ENCODE results near the gene TMEM178B.
"Not testable (repeated sequence)": the region's sequence is repeated elsewhere in the genome, so short reads cannot be mapped to it uniquely, and the experiment has no call there.

TMEM178B gene

DNA sequence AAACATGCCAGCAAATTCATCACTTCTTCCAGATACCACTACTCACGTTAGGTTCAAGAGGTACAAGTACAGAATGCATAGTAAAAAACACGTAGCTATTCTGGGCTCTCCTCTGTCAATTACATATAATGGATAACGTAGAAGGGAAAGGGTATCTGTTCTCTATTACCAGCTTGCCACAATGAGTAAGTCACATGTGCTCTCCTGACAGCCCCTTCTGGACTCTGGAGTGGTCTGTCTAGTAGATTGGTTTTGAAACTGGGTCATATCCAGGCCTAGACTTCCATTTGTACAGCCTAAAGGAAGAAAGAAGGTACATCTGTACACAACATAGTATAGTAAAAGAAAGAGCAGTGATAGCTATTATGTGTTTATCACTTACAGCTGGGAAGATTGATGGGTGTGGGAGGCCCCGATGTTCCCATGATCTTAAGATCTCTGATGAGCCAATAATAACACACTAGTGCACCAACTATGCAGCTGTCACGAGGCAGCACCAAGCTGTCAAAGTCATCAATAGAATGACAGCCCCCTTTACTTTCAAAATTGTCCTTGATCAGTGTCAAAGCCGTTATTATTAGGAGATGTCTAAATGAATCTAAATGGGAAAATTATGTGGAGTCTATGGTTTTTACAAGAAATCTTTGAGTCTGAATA, 315.4 kb downstream of the TMEM178B start:
- no peak for DNase-seq (ENCODE audit: low read depth)

- no peak for DNase-seq (ENCODE audit: low read depth)
Measured at GRCh38 chr7:141390339-141390738, 316.5 kb downstream of the TMEM178B start.

- no peak for DNase-seq (ENCODE audit: low read depth)
Measured at GRCh38 chr7:141393056-141393455, 319.2 kb downstream of the TMEM178B start.

- no peak for DNase-seq (ENCODE audit: low read depth)
Measured at GRCh38 chr7:141397236-141398163, 323.6 kb downstream of the TMEM178B start.

GRCh38 chr7:141400356-141400755, 326.5 kb downstream of the TMEM178B start:
- no peak for DNase-seq (ENCODE audit: low read depth)

GRCh38 chr7:141402277-141402996, 328.6 kb downstream of the TMEM178B start:
- no peak for DNase-seq (ENCODE audit: low read depth)

DNA sequence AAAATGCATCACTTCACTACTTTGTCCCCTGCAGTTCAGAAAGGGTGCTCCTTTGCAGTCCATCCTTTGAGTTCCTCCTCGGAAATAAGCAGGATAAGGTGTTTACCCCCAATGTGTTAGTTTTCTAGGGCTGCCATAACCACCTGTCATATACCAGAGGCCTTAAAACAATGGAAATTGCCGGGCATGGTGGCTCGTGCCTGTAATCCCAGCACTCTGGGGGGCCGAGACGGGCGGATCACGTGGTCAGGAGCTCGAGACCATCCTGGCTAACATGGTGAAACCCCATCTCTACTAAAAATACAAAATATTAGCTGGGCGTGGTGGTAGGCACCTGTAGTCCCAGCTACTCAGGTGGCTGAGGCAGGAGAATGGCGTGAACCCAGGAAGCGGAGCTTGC, 330.0 kb downstream of the TMEM178B start:
- DNase-seq (ENCODE audit: low read depth) = not testable (repeated sequence)

GRCh38 chr7:141406347-141406746, 332.5 kb downstream of the TMEM178B start:
- DNase-seq (ENCODE audit: low read depth) = no peak

GRCh38 chr7:141407893-141408292, 334.0 kb downstream of the TMEM178B start:
- no peak for DNase-seq (ENCODE audit: low read depth)

- DNase-seq (ENCODE audit: low read depth) = no peak
Measured at GRCh38 chr7:141408440-141408839, 334.6 kb downstream of the TMEM178B start.

GRCh38 chr7:141409219-141409618, 335.4 kb downstream of the TMEM178B start:
- no peak for DNase-seq (ENCODE audit: low read depth)

- no peak for DNase-seq (ENCODE audit: low read depth)
Measured at GRCh38 chr7:141409801-141410329, 336.0 kb downstream of the TMEM178B start.

DNA sequence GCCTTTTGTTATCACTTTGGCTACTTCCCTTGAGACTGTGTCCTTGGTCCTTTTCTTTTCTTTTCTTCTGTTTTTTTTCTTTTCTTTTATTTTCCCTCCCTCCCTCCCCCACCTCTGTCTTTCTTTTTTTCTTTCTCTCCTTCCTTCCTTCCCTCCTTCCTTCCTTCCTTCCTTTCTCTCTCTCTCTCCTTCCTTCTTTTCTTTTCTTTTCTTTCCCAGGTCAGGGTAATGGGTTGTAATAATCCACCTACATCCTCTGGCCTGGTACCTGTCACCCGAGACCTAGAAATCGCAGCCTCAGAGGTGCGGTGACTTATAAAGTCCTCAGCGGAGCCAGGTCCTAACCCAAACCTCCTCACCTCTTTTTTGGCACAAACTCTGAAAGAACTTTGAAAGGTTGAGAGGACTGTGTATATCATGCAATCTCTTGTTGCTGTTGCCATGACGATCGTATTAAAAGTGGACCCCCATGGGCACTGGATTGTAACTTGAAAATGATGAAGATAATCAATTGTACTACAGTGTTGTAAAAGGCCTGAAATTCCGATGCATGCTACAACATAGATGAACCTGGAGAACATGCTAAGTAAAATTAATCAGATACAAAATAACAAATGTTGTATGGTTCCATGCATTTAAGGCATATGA, 336.6 kb downstream of the TMEM178B start:
- DNase-seq (ENCODE audit: low read depth) = no peak

DNA sequence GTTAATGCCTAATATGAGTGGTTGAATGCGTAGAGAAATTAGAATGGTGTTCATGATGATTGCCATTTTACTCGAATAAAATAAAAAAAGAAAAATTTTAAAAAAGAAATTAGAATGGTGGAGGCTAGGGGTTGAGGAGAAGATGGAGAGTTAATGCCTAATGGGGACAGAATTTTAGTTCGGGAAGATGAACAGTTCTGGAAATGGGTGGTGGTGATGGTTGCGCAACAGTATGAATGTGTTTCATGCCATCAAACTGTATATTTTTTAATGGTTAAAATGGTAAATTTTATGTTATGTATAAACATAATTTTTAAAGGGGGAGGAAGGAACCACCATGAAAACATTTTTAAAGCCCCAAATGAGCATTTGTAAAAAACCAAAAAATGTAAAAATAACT, 337.3 kb downstream of the TMEM178B start:
- no peak for DNase-seq (ENCODE audit: low read depth)

GRCh38 chr7:141415999-141416398, 342.1 kb downstream of the TMEM178B start:
- no peak for DNase-seq (ENCODE audit: low read depth)

DNA sequence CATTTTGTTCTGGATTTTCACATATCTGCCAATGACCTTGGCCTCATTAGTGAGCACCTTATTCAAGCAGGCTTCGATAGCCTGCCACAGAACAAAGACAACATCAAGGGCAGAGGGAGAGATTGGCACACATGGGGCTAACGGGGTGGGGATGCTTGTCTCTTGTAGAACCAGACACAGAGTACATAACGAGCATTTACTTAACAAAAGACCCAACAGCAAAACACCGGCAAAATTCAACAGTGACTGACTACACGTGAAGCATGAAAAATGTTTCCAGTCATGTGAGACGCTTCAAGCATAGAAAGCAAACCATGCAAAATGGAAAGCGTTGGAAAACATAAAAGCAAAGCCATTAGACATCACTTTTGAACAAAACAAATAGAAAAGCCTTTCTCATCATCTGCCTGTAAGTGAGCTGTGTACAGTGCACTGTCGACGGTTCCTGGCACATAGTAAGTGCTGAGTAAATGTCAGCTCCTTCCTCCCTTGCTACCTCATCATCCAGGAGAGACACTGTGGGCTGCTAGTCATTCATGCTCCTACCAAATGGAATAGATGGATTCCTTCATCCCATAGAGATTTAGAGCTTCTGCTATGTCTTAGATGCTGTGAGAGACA, 342.9 kb downstream of the TMEM178B start:
- no peak for DNase-seq (ENCODE audit: low read depth)

- DNase-seq (ENCODE audit: low read depth) = no peak
Measured at GRCh38 chr7:141417506-141417905, 343.6 kb downstream of the TMEM178B start.

GRCh38 chr7:141418066-141418465, 344.2 kb downstream of the TMEM178B start:
- DNase-seq (ENCODE audit: low read depth) = no peak

DNA sequence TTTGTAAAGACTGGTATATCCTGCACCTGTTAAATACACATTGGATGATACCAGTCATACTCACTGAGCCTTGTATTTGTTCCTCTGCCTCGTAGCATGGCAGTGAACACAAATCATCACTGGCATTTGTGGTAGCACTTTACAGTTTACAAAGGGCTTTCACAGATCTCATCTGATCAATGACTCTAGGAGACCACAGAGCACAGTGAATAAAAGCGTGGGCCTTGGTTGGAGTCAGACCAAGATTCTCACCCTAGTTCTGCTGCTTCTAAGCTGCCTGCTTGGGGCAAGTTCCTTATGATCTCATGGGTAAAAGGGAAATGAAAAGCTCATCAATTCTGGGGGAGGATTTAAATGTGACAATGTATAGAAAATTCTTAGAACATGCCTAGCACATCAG, 347.4 kb downstream of the TMEM178B start:
- DNase-seq (ENCODE audit: low read depth) = no peak

DNA sequence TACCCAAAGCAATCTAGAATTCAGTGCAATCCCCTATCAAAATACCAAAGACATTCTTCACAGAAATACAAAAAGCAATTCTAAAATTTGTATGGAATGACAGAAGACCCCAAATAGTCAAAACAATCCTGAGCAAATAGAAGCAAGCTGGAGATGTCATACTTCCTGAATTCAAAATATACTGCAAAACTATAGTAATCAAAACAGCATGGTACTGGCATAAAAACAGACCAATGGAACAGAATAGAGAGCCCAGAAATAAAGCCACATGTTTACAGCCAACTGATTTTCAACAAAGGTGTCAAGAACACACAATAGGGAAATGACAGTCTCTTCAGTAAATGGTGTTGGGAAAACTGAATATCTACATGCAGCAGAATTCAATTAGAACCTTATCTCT, 353.3 kb downstream of the TMEM178B start:
- no peak for DNase-seq (ENCODE audit: low read depth)

DNA sequence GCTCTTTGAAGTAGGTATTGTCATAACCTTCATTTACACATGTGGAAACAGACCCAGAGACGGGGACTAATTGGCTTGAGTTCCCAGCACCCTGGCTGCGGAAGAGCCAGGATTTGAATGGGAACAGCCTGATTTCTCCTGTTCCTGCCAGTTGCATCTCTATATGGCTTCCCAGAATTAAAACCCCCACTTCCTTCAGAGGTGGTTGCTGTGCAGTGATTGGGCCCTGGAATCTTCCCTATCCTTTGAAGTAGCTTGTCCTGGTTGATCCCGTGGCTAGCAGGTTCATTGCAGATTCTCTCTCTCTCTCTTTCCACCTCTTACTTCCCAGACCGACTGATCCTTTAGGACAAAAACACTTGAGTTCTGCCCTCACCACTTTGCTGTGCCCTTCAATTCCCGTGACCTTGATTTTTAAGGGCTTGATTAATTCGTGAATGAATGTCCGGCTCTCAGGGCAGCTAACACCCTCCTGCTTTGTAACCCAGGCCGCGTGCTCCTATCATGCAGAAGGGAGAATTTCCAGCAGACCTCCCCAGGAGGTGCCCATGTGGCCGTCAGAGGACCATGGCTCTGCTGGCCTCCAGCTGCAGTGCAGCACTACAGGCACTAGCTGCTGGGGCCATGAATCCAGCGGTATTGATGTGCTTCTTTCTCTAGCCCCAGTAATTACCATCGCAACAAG, 356.7 kb downstream of the TMEM178B start:
- no peak for DNase-seq (ENCODE audit: low read depth)

Measured in activated gamma-delta T cell treated with anti-CD3 and anti-CD28 coated beads, Interleukin-2, amount 50 U/mL, for 16 hours (primary cell).